ENCODE measurements around the gene ARHGEF16.

DNA sequence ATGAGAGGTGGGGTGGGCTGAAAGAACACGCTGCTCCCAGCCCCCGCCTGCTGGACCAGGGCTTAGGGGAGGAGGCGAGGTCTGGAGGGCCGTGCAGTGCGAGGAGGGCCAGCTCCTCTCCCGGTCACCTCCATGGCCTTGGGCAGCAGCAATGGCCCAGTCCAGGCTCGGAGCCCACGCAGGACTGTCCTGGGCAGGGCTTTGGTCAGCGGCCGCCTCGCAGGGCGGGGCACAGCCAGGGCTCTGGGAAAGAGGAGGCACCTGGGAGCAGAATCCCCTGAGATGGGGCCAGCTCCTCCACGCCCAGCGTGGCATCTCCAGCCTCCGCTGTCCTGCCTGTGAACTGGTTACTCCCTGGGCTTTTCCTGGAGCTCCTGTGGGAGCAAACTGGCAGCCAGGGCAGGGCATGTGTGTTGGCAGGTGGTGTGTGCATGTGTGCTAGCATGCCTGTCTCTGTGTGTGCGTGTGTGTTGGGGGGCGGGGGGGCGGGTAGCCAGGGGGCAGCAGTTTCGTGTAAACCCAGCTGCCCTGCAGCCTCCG lies 27.4 kb downstream of the ARHGEF16 start:
- TF ChIP-seq, protein P1, sequence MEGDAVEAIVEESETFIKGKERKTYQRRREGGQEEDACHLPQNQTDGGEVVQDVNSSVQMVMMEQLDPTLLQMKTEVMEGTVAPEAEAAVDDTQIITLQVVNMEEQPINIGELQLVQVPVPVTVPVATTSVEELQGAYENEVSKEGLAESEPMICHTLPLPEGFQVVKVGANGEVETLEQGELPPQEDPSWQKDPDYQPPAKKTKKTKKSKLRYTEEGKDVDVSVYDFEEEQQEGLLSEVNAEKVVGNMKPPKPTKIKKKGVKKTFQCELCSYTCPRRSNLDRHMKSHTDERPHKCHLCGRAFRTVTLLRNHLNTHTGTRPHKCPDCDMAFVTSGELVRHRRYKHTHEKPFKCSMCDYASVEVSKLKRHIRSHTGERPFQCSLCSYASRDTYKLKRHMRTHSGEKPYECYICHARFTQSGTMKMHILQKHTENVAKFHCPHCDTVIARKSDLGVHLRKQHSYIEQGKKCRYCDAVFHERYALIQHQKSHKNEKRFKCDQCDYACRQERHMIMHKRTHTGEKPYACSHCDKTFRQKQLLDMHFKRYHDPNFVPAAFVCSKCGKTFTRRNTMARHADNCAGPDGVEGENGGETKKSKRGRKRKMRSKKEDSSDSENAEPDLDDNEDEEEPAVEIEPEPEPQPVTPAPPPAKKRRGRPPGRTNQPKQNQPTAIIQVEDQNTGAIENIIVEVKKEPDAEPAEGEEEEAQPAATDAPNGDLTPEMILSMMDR (IDR thresholded peaks at IDR 0.05 in 8 of 11, conservative IDR thresholded peaks at IDR 0.05 in 3 of 11) = no peak
- TF ChIP-seq POLR2A (IDR thresholded peaks at IDR 0.05) (no peak), POLR2AphosphoS5 (IDR thresholded peaks at IDR 0.05) (no peak)

Data from spleen (tissue), 7 donors.